Measurements from ENCODE around the gene ZP1.

- TF ChIP-seq EZH2 (IDR thresholded peaks at IDR 0.05; ENCODE audit: low read depth, unreplicated experiment) (no peak), CTCF (conservative IDR thresholded peaks at IDR 0.05; ENCODE audit: low read depth in 2 of 2) (no peak), REST (IDR thresholded peaks at IDR 0.05; ENCODE audit: unreplicated experiment) (no peak)
These were observed 11.1 kb downstream of the ZP1 start for GRCh38 chr11:60878245-60879101.

Data from GM23338 (cell line).